Coronary artery (tissue), 2 donors: ENCODE results near the gene DGKH.

Experiments
- DNase-seq: peaks from one replicate; pipeline ENCODE4 v3.0.0-alpha.2; 2017; ENCODE audit warnings: low spot score
- H3K27ac ChIP-seq, 2 donors: fragments of 200-600 bp; sonication (generic); one replicate each; pipeline ENCODE4 v1.5.1; 2016 to 2019
- H3K4me3 ChIP-seq: fragments of 200-600 bp; sonication (generic); 2 replicates; pipeline ENCODE4 v1.5.1; 2016; ENCODE audit warnings: mild to moderate bottlenecking, moderate library complexity
- TF ChIP-seq, protein P1 (sequence below): fragments of 200-600 bp; sonication (generic); IDR thresholded peaks from one replicate; pipeline ENCODE4 v1.5.1; 2019; ENCODE audit warnings: antibody characterized with exemption

Gene DGKH, protein sequence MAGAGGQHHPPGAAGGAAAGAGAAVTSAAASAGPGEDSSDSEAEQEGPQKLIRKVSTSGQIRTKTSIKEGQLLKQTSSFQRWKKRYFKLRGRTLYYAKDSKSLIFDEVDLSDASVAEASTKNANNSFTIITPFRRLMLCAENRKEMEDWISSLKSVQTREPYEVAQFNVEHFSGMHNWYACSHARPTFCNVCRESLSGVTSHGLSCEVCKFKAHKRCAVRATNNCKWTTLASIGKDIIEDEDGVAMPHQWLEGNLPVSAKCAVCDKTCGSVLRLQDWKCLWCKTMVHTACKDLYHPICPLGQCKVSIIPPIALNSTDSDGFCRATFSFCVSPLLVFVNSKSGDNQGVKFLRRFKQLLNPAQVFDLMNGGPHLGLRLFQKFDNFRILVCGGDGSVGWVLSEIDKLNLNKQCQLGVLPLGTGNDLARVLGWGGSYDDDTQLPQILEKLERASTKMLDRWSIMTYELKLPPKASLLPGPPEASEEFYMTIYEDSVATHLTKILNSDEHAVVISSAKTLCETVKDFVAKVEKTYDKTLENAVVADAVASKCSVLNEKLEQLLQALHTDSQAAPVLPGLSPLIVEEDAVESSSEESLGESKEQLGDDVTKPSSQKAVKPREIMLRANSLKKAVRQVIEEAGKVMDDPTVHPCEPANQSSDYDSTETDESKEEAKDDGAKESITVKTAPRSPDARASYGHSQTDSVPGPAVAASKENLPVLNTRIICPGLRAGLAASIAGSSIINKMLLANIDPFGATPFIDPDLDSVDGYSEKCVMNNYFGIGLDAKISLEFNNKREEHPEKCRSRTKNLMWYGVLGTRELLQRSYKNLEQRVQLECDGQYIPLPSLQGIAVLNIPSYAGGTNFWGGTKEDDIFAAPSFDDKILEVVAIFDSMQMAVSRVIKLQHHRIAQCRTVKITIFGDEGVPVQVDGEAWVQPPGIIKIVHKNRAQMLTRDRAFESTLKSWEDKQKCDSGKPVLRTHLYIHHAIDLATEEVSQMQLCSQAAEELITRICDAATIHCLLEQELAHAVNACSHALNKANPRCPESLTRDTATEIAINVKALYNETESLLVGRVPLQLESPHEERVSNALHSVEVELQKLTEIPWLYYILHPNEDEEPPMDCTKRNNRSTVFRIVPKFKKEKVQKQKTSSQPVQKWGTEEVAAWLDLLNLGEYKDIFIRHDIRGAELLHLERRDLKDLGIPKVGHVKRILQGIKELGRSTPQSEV

DNA sequence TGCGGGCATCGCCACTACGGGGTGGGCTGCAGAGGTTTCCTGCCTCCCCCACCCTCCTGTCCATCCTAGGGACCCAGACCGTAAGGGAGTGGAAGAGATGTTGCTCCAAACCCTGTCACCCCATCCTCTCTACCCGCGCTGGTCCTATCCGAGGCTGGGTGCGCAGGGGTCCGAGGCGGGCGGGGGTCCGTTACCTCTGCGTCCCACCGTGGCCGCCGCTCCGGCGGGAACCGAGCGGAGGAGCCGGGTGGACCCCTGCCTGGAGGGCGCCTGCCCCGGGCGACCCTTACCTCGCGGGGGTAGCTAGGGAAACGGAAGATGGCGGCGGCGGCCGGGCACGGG lies at the start of gene DGKH:
TSS of gene DGKH (plus strand) at position 307 of the 342 bp plus-strand sequence. CDS start 126 bp downstream, outside the sequence.
- DNase-seq, result no peak
- peak within 1 kb of the TSS; percentile 83 for H3K4me3 ChIP-seq
- TF ChIP-seq, protein P1, sequence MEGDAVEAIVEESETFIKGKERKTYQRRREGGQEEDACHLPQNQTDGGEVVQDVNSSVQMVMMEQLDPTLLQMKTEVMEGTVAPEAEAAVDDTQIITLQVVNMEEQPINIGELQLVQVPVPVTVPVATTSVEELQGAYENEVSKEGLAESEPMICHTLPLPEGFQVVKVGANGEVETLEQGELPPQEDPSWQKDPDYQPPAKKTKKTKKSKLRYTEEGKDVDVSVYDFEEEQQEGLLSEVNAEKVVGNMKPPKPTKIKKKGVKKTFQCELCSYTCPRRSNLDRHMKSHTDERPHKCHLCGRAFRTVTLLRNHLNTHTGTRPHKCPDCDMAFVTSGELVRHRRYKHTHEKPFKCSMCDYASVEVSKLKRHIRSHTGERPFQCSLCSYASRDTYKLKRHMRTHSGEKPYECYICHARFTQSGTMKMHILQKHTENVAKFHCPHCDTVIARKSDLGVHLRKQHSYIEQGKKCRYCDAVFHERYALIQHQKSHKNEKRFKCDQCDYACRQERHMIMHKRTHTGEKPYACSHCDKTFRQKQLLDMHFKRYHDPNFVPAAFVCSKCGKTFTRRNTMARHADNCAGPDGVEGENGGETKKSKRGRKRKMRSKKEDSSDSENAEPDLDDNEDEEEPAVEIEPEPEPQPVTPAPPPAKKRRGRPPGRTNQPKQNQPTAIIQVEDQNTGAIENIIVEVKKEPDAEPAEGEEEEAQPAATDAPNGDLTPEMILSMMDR, result no peak
- H3K27ac ChIP-seq, result peak within 1 kb of the TSS; percentile 90 to 97

DNA sequence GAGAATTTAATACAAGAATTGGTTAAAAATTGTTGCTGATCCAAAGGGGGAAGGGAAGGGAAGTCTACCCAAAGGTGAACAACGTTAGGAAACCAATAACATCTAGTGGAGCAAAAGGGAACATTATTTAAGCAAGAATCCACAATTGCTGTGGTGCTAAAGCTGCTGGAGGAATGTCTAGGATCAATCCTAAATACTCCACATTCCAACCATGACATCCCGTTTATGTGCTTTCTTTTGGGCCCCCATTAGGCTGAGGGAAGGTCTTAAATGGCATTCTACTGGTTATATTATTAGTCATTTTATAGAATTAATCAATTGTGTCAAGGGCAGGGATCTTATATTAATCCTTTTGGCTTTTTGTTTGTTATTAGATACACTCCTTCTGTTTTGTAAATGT lies 47.6 kb upstream of the DGKH start:
- TF ChIP-seq, protein P1, result no peak
- Histone ChIP-seq H3K4me3 (no peak overlapping the region), H3K27ac (no peak overlapping the region)
- no peak for DNase-seq

DNA sequence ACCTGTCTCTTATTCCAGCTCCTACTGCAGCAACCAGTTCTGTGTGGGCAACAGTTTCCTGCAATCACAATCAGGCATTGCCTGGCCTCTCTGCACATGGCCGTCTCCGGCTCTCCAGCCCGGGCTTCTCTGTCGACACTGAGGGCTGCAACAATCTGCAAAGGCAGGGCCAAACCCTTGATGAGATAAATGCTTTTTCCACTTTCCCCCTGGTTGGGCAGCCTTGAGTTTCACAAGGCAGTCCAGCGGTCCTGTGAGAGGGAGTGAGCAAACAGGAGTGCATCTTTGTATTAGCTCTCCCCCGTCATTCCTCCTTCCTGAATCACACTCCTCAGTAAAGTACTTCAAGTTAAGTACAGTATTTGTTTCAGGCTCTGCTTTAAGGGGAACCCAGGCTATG lies 46.9 kb upstream of the DGKH start:
- TF ChIP-seq, protein P1, result no peak
- DNase-seq, result no peak
- Histone ChIP-seq H3K4me3 (no peak overlapping the region), H3K27ac (no peak overlapping the region)

DNA sequence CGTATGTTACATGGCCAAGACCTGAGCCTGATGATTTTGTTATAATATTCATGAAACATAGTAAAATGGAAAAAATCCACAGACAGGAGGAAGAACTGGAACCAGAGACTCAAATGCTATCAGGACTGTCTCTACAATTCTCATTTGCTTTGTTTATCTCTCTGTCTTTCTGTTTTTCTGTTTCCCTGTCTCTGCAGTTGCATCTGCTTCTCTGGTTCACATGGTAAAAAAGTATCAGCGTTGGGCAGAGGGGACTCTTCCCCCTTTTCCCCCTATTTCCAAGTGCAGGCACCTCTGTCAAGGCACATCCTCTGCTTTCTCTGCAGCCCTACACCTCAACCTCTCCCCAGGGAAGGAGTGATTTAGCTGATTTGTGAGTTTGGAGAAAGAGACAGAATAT lies 46.4 kb upstream of the DGKH start:
- DNase-seq, result no peak
- H3K4me3 ChIP-seq, result no peak overlapping the region
- TF ChIP-seq, protein P1, result no peak
- no peak overlapping the region for H3K27ac ChIP-seq

DNA sequence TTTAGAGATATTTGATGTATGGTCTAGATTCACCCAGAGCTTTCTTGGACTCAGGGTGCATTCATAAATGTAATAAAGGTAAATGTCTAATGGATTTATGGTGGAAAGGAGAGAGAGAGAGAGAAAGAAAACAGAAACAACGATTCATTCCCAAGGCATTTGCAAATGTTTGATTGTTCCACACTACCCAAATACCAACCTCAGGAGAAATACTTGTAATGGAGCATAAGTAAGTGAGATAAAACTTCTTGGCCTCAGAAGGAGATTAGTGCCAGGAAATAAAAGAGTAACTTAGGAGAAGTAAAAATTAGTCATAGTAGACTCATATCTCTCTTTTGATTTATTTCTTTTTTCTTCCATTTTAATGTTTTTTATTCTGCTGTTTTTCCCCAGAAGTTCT lies 40.6 kb upstream of the DGKH start:
- H3K27ac ChIP-seq, result no peak overlapping the region
- TF ChIP-seq, protein P1, result no peak
- no peak overlapping the region for H3K4me3 ChIP-seq

DNA sequence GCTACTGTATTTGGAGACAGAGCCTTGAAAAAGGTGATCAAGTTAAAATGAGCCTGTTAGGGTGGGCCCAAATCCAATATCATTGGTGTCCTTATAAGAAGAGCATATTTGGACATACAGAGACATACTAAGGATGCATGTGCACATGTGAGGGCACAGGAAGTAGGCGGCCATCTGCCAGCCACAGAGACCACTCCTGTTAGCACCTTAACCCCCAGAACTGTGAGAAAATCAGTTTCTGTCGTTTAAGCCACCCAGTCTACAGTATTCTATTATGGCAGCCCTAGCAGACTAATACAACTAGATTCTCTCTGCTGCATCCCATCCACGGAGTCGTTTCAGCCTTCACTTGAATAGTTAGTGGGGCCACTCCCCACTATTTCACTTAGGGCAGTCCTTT lies 39.4 kb upstream of the DGKH start:
- Histone ChIP-seq H3K4me3 (no peak overlapping the region), H3K27ac (no peak overlapping the region)
- DNase-seq, result no peak
- TF ChIP-seq, protein P1, result no peak

More for the DNA sequence above, 40.6 kb upstream of the DGKH start:
- no peak for DNase-seq
